Prostate gland (tissue), 2 donors: ENCODE data around the gene HMG20B. TPM values are rescaled to one million over a fixed set of nuclear protein-coding genes. Genes with fewer than 3 reads are reported as not detected.

Experiments used
- DNase-seq: peaks from one replicate; pipeline ENCODE4 v3.0.0-alpha.2; 2019; ENCODE audit warnings: low spot score
- H3K27ac ChIP-seq, 2 donors: fragments of 200-600 bp; sonication (generic); 2 replicates each; pipeline ENCODE4 v1.5.1; 2017 to 2019
- H3K27me3 ChIP-seq: fragments of 200-600 bp; sonication (generic); replicated peaks from 2 replicates; pipeline ENCODE4 v1.5.1; 2019; ENCODE audit not compliant: insufficient read depth
- H3K36me3 ChIP-seq, 2 donors: fragments of 200-600 bp; sonication (generic); 1 replicate in 1 of 2; 2 replicates in 1 of 2; pipeline versions ENCODE4 v1.5.1 to v1.8.1; 2017 to 2019
- H3K4me1 ChIP-seq: fragments of 200-600 bp; sonication (generic); replicated peaks from 2 replicates; pipeline ENCODE4 v1.5.1; 2019
- H3K4me3 ChIP-seq, 2 donors: fragments of 200-600 bp; sonication (generic); 2 replicates each; pipeline ENCODE4 v1.5.1; 2017 to 2019
- H3K9me3 ChIP-seq: fragments of 200-600 bp; sonication (generic); 2 replicates; pipeline ENCODE4 v1.5.1; 2017
- CTCF ChIP-seq, 4 experiments: fragments of 200-600 bp in 2 of 4; fragments of 450-650 bp in 2 of 4; sonication (generic) in 2 of 4; IDR thresholded peaks; 1 replicate in 3 of 4; 2 replicates in 1 of 4; pipeline ENCODE4 v1.5.1; 2016 to 2019; ENCODE audit warnings: antibody characterized with exemption in 4 of 4, mild to moderate bottlenecking in 2 of 4, moderate library complexity in 2 of 4
- POLR2A ChIP-seq: fragments of 450-650 bp; IDR thresholded peaks from one replicate; pipeline ENCODE4 v1.6.1; 2016; ENCODE audit warnings: antibody characterized with exemption, mild to moderate bottlenecking
- POLR2AphosphoS5 ChIP-seq: sonication (generic); formaldehyde crosslinking; IDR thresholded peaks from one replicate; pipeline ENCODE4 v1.6.1; 2017; ENCODE audit warnings: antibody characterized with exemption
- WGBS: methylation state at CpG from one replicate; pipeline ENCODE4 v1.1.5; 2018; 5-methylcytosine and 5-hydroxymethylcytosine counted together
- intact Hi-C: fragments of 100-400 bp; cut with DNase I; formaldehyde crosslinking; loops from one replicate; pipeline ENCODE4 v1.14.2; 2022
- total RNA-seq, 2 donors: library from RNA; depleted of rRNA; stranded (reverse); fragments of >200 nt; gene quantifications; one replicate each; pipeline ENCODE4 v1.1.0, GENCODE V29; 2016

Gene HMG20B
- total RNA-seq, 2 donors from 2014 or later = 184 to 369 TPM

- H3K36me3 ChIP-seq = peaks cover 8 to 11% of the 10 kb centered on the region in 2 donors
- no peak overlapping the region for H3K27ac ChIP-seq
- no peak for DNase-seq
- WGBS = 89% methylated on average over 34 of the region's 38 CpGs
- intact Hi-C loops = no loop called here
- no peak overlapping the region for H3K4me3 ChIP-seq
- TF ChIP-seq CTCF (IDR thresholded peaks at IDR 0.05) (no peak), POLR2A (no peak), POLR2AphosphoS5 (no peak)
- H3K4me1 ChIP-seq = no peaks in the 10 kb centered on the region
- H3K9me3 ChIP-seq = no peaks in the 10 kb centered on the region
- H3K27me3 ChIP-seq = no peaks in the 10 kb centered on the region
Measured at GRCh38 chr19:3534375-3535234, 38.1 kb upstream of the HMG20B start.

- no peak for DNase-seq
- H3K27me3 ChIP-seq = no peaks in the 10 kb centered on the region
- H3K4me3 ChIP-seq = no peak overlapping the region
- H3K27ac ChIP-seq = no peak overlapping the region
- no peaks in the 10 kb centered on the region for H3K4me1 ChIP-seq
- H3K36me3 ChIP-seq = peaks cover 8 to 11% of the 10 kb centered on the region in 2 donors
- 92% methylated on average over 9 of the region's 9 CpGs for WGBS
- no peak for TF ChIP-seq CTCF (IDR thresholded peaks at IDR 0.05)
- no peak for TF ChIP-seq POLR2A
- no peak for TF ChIP-seq POLR2AphosphoS5
- intact Hi-C loops = no loop called here
- H3K9me3 ChIP-seq = no peaks in the 10 kb centered on the region
Measured at GRCh38 chr19:3535235-3535535, 37.6 kb upstream of the HMG20B start.

DNA sequence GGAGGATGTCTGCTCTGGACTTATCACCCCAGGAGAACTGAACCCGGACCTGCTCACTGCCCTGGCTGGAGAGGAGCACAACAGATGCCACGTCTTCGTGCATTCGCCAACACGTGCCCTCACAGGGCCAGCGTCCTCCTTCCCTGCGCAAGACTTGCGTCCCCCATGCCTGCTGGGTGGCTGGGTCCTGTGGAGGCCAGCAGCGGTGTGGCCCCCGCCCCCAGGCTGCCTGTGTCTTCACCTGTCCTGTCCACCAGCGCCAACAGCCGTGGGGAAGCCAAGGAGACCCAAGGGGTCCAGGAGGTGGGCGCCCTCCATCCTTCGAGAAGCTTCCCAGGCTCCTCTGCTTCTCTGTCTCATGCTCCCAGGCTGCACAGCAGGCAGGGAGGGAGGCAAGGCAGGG is 37.2 kb upstream of the HMG20B start:
- DNase-seq = no peak
- peaks cover 8 to 11% of the 10 kb centered on the region in 2 donors for H3K36me3 ChIP-seq
- no peak overlapping the region for H3K27ac ChIP-seq
- no peak overlapping the region for H3K4me3 ChIP-seq
- H3K4me1 ChIP-seq = no peaks in the 10 kb centered on the region
- no peaks in the 10 kb centered on the region for H3K27me3 ChIP-seq
- no peaks in the 10 kb centered on the region for H3K9me3 ChIP-seq
- TF ChIP-seq POLR2AphosphoS5 (no peak), POLR2A (no peak), CTCF (IDR thresholded peaks at IDR 0.05) (no peak)
- intact Hi-C loops = no loop called here
- 94% methylated on average over 14 of the region's 14 CpGs for WGBS

DNA sequence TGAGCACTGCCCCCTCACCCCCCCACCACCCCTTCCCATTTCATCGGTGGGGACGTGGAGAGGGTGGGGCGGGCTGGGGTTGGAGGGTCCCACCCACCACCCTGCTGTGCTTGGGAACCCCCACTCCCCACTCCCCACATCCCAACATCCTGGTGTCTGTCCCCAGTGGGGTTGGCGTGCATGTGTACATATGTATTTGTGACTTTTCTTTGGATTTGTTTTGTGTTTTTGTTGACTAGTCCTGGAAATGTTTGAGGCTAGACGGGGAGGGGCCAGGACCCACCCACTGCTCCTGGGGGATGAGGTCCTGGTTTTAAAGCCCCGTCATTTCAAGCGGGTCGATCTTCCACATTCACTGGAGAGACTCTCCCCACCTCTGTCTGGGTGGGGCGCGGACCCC is 36.8 kb upstream of the HMG20B start:
- no peaks in the 10 kb centered on the region for H3K9me3 ChIP-seq
- intact Hi-C loops = no loop called here
- TF ChIP-seq POLR2A = no peak
- 63% methylated on average over 10 of the region's 10 CpGs for WGBS
- H3K4me3 ChIP-seq = no peak overlapping the region
- no peaks in the 10 kb centered on the region for H3K27me3 ChIP-seq
- no peak for DNase-seq
- no peak overlapping the region for H3K27ac ChIP-seq
- H3K36me3 ChIP-seq = peaks cover 8 to 10% of the 10 kb centered on the region in 2 donors
- no peaks in the 10 kb centered on the region for H3K4me1 ChIP-seq

GRCh38 chr19:3536429-3537100 is 36.2 kb upstream of the HMG20B start:
- peaks cover 4 to 8% of the 10 kb centered on the region in 2 donors for H3K36me3 ChIP-seq
- H3K4me1 ChIP-seq = no peaks in the 10 kb centered on the region
- intact Hi-C loops = no loop called here
- no peaks in the 10 kb centered on the region for H3K9me3 ChIP-seq
- no peak overlapping the region for H3K4me3 ChIP-seq
- 59% methylated on average over 27 of the region's 27 CpGs for WGBS
- no peaks in the 10 kb centered on the region for H3K27me3 ChIP-seq
- TF ChIP-seq POLR2A (no peak), CTCF (IDR thresholded peaks at IDR 0.05) (no peak), POLR2AphosphoS5 (no peak)
- DNase-seq = no peak
- peak overlapping the region in 1 of 2 donors; percentile 10 for H3K27ac ChIP-seq
